Peyer's patch (tissue), 4 donors: Measurements from ENCODE around the gene ANXA5. TPM values are rescaled to one million over a fixed set of nuclear protein-coding genes. Genes with fewer than 3 reads are reported as not detected.

ENCODE experiments used
- DNase-seq, 3 donors: peaks; one replicate each; pipeline ENCODE4 v3.0.0-alpha.2; 2017 to 2019
- H3K27ac ChIP-seq, 4 donors: fragments of 200-600 bp; sonication (generic); one replicate each; pipeline ENCODE4 v1.5.1; 2016 to 2019
- H3K27me3 ChIP-seq, 2 donors: fragments of 200-600 bp; sonication (generic); one replicate each; pipeline ENCODE4 v1.5.1; 2019
- H3K36me3 ChIP-seq, 3 donors: fragments of 200-600 bp; sonication (generic); one replicate each; pipeline ENCODE4 v1.5.1; 2016 to 2019
- H3K4me1 ChIP-seq, 4 donors: fragments of 200-600 bp; sonication (generic); one replicate each; pipeline ENCODE4 v1.5.1; 2016 to 2019
- H3K4me3 ChIP-seq, 4 donors: fragments of 200-600 bp; sonication (generic); 1 replicate in 3 of 4; 2 replicates in 1 of 4; pipeline ENCODE4 v1.5.1; 2016 to 2019; ENCODE audit warnings: mild to moderate bottlenecking in 1 of 4
- H3K9me3 ChIP-seq, 4 donors: fragments of 200-600 bp; sonication (generic); one replicate each; pipeline ENCODE4 v1.5.1; 2016 to 2019; ENCODE audit warnings: mild to moderate bottlenecking in 1 of 4
- CTCF ChIP-seq, 6 experiments: fragments of 450-650 bp in 4 of 6; fragments of 200-600 bp in 2 of 6; sonication (generic) in 1 of 6; IDR thresholded peaks; one replicate each; pipeline ENCODE4 v1.5.1; 2017 to 2019; ENCODE audit warnings: antibody characterized with exemption in 6 of 6, mild to moderate bottlenecking in 3 of 6, moderate library complexity in 1 of 6
- POLR2A ChIP-seq, 2 donors: fragments of 450-650 bp; IDR thresholded peaks; one replicate each; pipeline ENCODE4 v1.5.1; 2017; ENCODE audit warnings: antibody characterized with exemption in 2 of 2, mild to moderate bottlenecking in 2 of 2, moderate library complexity in 2 of 2
- total RNA-seq, 4 donors: library from RNA; depleted of rRNA; stranded (reverse); fragments of >200 nt; gene quantifications; one replicate each; pipeline ENCODE4 v1.1.0, GENCODE V29; 2016

Gene ANXA5
- total RNA-seq, 4 donors from 2014 or later, result 39.1 to 188 (median 49.4) TPM

GRCh38 chr4:121717680-121718237 is 21.0 kb upstream of the ANXA5 start:
- TF ChIP-seq POLR2A (IDR thresholded peaks at IDR 0.05) (no peak), CTCF (IDR thresholded peaks at IDR 0.05) (no peak)
- no peaks in the 10 kb centered on the region for H3K36me3 ChIP-seq
- DNase-seq, result no peak
- H3K4me3 ChIP-seq, result no peak overlapping the region
- no peaks in the 10 kb centered on the region for H3K27me3 ChIP-seq
- H3K27ac ChIP-seq, result peak overlapping the region in 1 of 4 donors; percentile 45
- no peaks in the 10 kb centered on the region for H3K9me3 ChIP-seq
- no peaks in the 10 kb centered on the region for H3K4me1 ChIP-seq

GRCh38 chr4:121714548-121714947 is 17.8 kb upstream of the ANXA5 start:
- H3K4me3 ChIP-seq, result no peak overlapping the region
- no peaks in the 10 kb centered on the region for H3K27me3 ChIP-seq
- H3K36me3 ChIP-seq, result no peaks in the 10 kb centered on the region
- no peak for DNase-seq
- H3K27ac ChIP-seq, result no peak overlapping the region
- H3K9me3 ChIP-seq, result no peaks in the 10 kb centered on the region
- no peak for TF ChIP-seq POLR2A (IDR thresholded peaks at IDR 0.05)
- TF ChIP-seq CTCF (IDR thresholded peaks at IDR 0.05), result no peak
- H3K4me1 ChIP-seq, result no peaks in the 10 kb centered on the region

GRCh38 chr4:121712783-121713182 is 16.0 kb upstream of the ANXA5 start:
- Histone ChIP-seq H3K27ac (no peak overlapping the region), H3K27me3 (no peaks in the 10 kb centered on the region), H3K9me3 (no peaks in the 10 kb centered on the region), H3K4me3 (no peak overlapping the region), H3K36me3 (no peaks in the 10 kb centered on the region), H3K4me1 (no peaks in the 10 kb centered on the region)
- no peak for TF ChIP-seq CTCF (IDR thresholded peaks at IDR 0.05)
- TF ChIP-seq POLR2A (IDR thresholded peaks at IDR 0.05), result no peak
- no peak for DNase-seq

GRCh38 chr4:121712001-121712651 is 15.3 kb upstream of the ANXA5 start:
- no peak for TF ChIP-seq POLR2A (IDR thresholded peaks at IDR 0.05)
- TF ChIP-seq CTCF (IDR thresholded peaks at IDR 0.05), result no peak
- H3K4me3 ChIP-seq, result no peak overlapping the region
- H3K36me3 ChIP-seq, result no peaks in the 10 kb centered on the region
- H3K27ac ChIP-seq, result peak overlapping the region in 2 of 4 donors; percentile 70 to 75
- H3K9me3 ChIP-seq, result no peaks in the 10 kb centered on the region
- H3K4me1 ChIP-seq, result no peaks in the 10 kb centered on the region
- no peaks in the 10 kb centered on the region for H3K27me3 ChIP-seq
- no peak for DNase-seq

GRCh38 chr4:121711263-121712000 is 14.7 kb upstream of the ANXA5 start:
- Histone ChIP-seq H3K27me3 (no peaks in the 10 kb centered on the region), H3K36me3 (no peaks in the 10 kb centered on the region), H3K27ac (peak overlapping the region in 3 of 4 donors; percentile 32 to 75 (median 70)), H3K4me1 (no peaks in the 10 kb centered on the region), H3K9me3 (no peaks in the 10 kb centered on the region), H3K4me3 (peak overlapping the region in 1 of 4 donors; percentile 31)
- TF ChIP-seq CTCF (IDR thresholded peaks at IDR 0.05) (no peak), POLR2A (IDR thresholded peaks at IDR 0.05) (no peak)
- DNase-seq, result peak; percentile 36 to 80 (median 63)
